ENCODE results near the gene TP53BP2. TPM values are rescaled to one million over a fixed set of nuclear protein-coding genes. Genes with fewer than 3 reads are reported as not detected.

TP53BP2 gene
- total RNA-seq, 4 donors from 2014 or later, result 33.9 to 73.2 (median 52.3) TPM

DNA sequence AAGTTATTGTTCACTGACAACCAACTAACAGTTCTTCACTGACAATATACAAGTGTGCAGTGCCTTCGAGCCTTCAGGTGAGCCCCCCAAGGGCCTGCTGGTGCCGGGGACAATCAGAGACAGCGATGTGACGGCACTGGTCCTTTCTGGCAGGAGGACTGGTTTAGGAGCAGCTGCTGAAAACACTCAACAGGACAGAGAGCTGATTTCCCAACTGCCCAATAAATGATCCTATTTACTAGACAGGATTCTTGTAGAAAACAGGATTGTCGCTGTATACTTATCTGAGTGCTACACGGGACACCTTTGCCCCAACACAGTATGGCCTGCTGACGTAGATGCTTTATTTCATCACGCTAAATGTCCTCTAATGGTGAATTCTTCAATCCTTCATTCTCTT lies 65.4 kb downstream of the TP53BP2 start:
- 89 to 92% methylated on average over 8 of the region's 8 CpGs for WGBS, 2 donors
- no peaks in the 10 kb centered on the region for H3K9me3 ChIP-seq
- H3K27ac ChIP-seq, result no peak overlapping the region
- TF ChIP-seq POLR2A (IDR thresholded peaks at IDR 0.05), result no peak
- no peak for TF ChIP-seq CTCF (IDR thresholded peaks at IDR 0.05)
- no peak for TF ChIP-seq EP300 (IDR thresholded peaks at IDR 0.05)
- no peak overlapping the region for H3K4me3 ChIP-seq
- H3K27me3 ChIP-seq, result no peaks in the 10 kb centered on the region
- peaks cover 0 to 74% (median 0%) of the 10 kb centered on the region in 3 donors for H3K36me3 ChIP-seq
- H3K4me1 ChIP-seq, result peaks cover 0 to 6% (median 0%) of the 10 kb centered on the region in 4 donors
- no peak for DNase-seq (ENCODE audit: low spot score in 2 of 2)

DNA sequence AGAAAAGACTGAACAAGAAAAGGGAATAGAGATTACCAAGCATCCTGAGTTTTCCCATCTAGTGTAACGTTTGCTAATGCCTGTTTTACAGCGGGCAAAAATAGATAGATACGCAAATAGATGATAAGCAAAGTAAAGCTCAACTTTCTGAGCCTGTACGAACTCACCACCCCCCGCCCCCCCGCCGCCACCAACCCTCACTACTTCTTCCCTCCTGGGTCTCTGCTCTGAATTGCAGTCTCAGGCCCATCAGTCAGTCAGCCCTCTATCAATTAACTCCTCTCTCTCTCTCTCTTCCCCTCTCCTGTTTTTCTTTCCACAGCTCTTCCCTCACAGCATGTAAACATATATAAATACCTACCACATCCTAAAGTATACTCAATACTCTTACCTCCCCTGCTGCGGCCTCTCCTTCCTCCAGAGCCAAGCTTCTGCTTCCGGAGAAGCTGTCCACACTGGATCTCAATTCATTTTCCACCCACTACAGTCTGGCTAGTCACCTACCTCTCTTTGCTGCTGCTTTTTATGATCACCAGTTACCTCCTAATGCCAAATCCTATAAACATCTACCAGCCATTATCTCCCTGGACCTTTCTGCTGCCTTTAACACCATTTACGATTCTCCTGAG lies 68.8 kb downstream of the TP53BP2 start:
- no peak for DNase-seq (ENCODE audit: low spot score in 2 of 2)
- Histone ChIP-seq H3K4me3 (no peak overlapping the region), H3K9me3 (no peaks in the 10 kb centered on the region), H3K36me3 (peaks cover 4 to 86% (median 5%) of the 10 kb centered on the region in 3 donors), H3K27me3 (no peaks in the 10 kb centered on the region), H3K4me1 (peaks cover 0 to 31% (median 0%) of the 10 kb centered on the region in 4 donors), H3K27ac (peak overlapping the region in 2 of 4 donors; percentile 9 to 74)
- no peak for TF ChIP-seq POLR2A (IDR thresholded peaks at IDR 0.05)
- TF ChIP-seq CTCF (IDR thresholded peaks at IDR 0.05), result no peak
- no peak for TF ChIP-seq EP300 (IDR thresholded peaks at IDR 0.05)
- 77 to 83% methylated on average over 10 of the region's 10 CpGs for WGBS, 2 donors

DNA sequence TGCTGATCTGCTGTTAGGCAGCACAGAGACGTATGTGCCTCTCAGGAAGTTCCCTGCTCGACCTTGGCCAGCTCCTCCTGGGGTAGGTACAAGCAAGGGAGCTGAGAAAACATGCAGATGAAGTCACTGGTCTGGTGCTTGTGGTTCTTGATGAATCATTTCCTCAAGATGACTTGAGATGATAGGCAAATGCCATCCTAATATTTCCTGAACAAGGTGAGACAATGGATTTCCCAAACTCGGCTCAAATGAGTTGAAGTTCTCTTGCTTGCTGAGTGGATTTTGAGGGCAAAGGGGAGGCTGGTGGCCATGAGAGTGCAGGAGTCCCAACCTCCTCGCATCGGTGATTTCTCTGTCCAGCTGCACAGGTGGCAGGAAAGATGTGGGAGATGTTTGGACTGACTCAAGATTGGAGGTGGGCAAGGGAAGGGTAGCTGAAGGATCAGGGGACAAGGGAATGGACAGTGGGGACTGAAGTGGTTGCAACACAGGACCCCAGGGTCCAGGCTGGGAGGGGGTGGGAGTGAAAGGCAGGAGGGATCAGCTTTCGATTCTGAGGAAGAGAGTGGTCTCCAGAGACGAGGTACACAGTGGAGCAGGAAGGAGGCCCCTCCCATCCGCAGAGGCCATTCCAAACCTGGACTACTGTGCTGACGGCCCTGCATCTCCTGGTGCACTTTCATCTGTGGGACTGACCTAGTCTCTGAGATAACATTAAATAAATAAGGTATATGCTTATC lies 69.5 kb downstream of the TP53BP2 start:
- 64% methylated on average over 9 of the region's 9 CpGs for WGBS, 2 donors
- no peak for DNase-seq (ENCODE audit: low spot score in 2 of 2)
- Histone ChIP-seq H3K27me3 (no peaks in the 10 kb centered on the region), H3K9me3 (no peaks in the 10 kb centered on the region), H3K27ac (peak overlapping the region in 2 of 4 donors; percentile 32 to 74), H3K4me1 (peaks cover 0 to 38% (median 4%) of the 10 kb centered on the region in 4 donors), H3K4me3 (no peak overlapping the region), H3K36me3 (peaks cover 4 to 89% (median 5%) of the 10 kb centered on the region in 3 donors)
- TF ChIP-seq EP300 (IDR thresholded peaks at IDR 0.05) (peak in 1 of 2 donors; percentile 41), CTCF (IDR thresholded peaks at IDR 0.05) (no peak)

GRCh38 chr1:223775711-223776074 lies 70.1 kb downstream of the TP53BP2 start:
- H3K27ac ChIP-seq, result peak overlapping the region in 2 of 4 donors; percentile 32 to 74
- WGBS, 2 donors, result 64 to 82% methylated on average over 1 of the region's 1 CpG
- H3K36me3 ChIP-seq, result peaks cover 4 to 92% (median 8%) of the 10 kb centered on the region in 3 donors
- no peak for TF ChIP-seq POLR2A (IDR thresholded peaks at IDR 0.05)
- no peak for TF ChIP-seq CTCF (IDR thresholded peaks at IDR 0.05)
- TF ChIP-seq EP300 (IDR thresholded peaks at IDR 0.05), result no peak
- DNase-seq (ENCODE audit: low spot score in 2 of 2), result no peak
- no peak overlapping the region for H3K4me3 ChIP-seq
- H3K4me1 ChIP-seq, result peaks cover 0 to 44% (median 10%) of the 10 kb centered on the region in 4 donors
- no peaks in the 10 kb centered on the region for H3K27me3 ChIP-seq
- no peaks in the 10 kb centered on the region for H3K9me3 ChIP-seq

- Histone ChIP-seq H3K9me3 (no peaks in the 10 kb centered on the region), H3K4me3 (no peak overlapping the region), H3K36me3 (peaks cover 4 to 92% (median 13%) of the 10 kb centered on the region in 3 donors), H3K4me1 (peaks cover 0 to 50% (median 13%) of the 10 kb centered on the region in 4 donors), H3K27ac (peak overlapping the region in 1 of 4 donors; percentile 74), H3K27me3 (no peaks in the 10 kb centered on the region)
- TF ChIP-seq EP300 (IDR thresholded peaks at IDR 0.05), result no peak
- TF ChIP-seq CTCF (IDR thresholded peaks at IDR 0.05), result no peak
- no peak for TF ChIP-seq POLR2A (IDR thresholded peaks at IDR 0.05)
- 47 to 59% methylated on average over 4 of the region's 4 CpGs for WGBS, 2 donors
- no peak for DNase-seq (ENCODE audit: low spot score in 2 of 2)
Measured at GRCh38 chr1:223775054-223775453, 70.7 kb downstream of the TP53BP2 start.
